ENCODE data around the gene SH3BGRL3. TPM values are rescaled to one million over a fixed set of nuclear protein-coding genes. Genes with fewer than 3 reads are reported as not detected.
A peak's percentile ranks its signal among the peaks of the same experiment; 100 is the strongest.

SH3BGRL3 gene
- total RNA-seq, 1 experiment from 2014 or later: 133 TPM

DNA sequence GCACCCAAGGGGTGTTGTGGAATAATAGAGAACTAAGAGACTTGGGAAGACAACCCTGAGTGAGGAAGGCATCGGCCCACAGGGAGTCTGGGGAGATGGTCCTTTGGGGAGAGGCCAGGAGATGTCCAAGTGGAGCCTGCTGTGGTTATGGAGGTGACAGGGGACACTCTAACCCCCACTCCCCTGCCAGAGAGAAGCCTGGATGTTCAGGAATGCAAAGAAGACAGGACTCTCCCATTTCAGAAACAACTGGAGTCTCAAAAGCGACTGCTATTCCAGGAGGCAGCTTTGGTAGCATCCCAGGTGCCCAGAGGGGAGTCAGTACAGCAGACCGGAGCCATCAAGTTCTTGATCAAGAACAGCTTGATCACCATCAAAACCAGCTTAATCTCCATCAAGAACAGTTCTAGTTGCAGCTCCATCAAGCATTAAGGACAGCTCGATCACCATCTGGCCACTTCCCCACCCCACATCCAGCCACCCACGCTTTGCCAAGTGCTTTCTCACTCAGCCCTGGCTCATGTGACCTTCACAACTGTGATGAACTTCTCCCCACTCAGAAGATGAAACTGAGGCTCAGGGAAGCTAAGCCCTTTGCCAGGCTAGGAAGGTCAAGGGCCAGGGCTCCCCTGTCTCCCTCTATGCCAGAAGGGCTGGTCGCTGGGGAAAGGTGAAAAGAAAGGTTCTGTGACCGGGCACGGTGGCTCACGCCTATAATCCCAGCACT lies 38.6 kb downstream of the SH3BGRL3 start:
- Mint-ChIP-seq H3K9me3 (ENCODE audit: unreplicated experiment) (no peaks in the 10 kb centered on the region), H3K36me3 (ENCODE audit: insufficient read depth, unreplicated experiment) (peaks cover 10% of the 10 kb centered on the region), H3K4me3 (ENCODE audit: unreplicated experiment) (no peak overlapping the region), H3K27ac (ENCODE audit: low read depth, unreplicated experiment) (no peak overlapping the region), H3K27me3 (ENCODE audit: insufficient read depth, unreplicated experiment) (no peaks in the 10 kb centered on the region), H3K4me1 (ENCODE audit: insufficient read depth, unreplicated experiment) (peaks cover 8% of the 10 kb centered on the region)
- no TSS peak for BruUV-seq (replicated peaks)
- TF ChIP-seq, protein P1, sequence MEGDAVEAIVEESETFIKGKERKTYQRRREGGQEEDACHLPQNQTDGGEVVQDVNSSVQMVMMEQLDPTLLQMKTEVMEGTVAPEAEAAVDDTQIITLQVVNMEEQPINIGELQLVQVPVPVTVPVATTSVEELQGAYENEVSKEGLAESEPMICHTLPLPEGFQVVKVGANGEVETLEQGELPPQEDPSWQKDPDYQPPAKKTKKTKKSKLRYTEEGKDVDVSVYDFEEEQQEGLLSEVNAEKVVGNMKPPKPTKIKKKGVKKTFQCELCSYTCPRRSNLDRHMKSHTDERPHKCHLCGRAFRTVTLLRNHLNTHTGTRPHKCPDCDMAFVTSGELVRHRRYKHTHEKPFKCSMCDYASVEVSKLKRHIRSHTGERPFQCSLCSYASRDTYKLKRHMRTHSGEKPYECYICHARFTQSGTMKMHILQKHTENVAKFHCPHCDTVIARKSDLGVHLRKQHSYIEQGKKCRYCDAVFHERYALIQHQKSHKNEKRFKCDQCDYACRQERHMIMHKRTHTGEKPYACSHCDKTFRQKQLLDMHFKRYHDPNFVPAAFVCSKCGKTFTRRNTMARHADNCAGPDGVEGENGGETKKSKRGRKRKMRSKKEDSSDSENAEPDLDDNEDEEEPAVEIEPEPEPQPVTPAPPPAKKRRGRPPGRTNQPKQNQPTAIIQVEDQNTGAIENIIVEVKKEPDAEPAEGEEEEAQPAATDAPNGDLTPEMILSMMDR (IDR thresholded peaks at IDR 0.05; ENCODE audit: unreplicated experiment): no peak
- ChIA-PET POLR2A (interaction anchor here (1.0 kb wide), 1 partner anchor 31 kb away, joined by 4 read pairs; no protein-coding TSS in a partner anchor), CTCF (interaction anchor here (0.6 to 1.4 kb wide), 7 partner anchors 13 to 171 kb away, joined by 3 to 10 read pairs (median 3); partner anchors contain the start of gene ZNF593)
- intact Hi-C loops (cut with micrococcal nuclease): loop anchor here (5.0 kb wide), 1 partner anchor 281 kb away; no protein-coding TSS in a partner anchor
- DNase-seq (ENCODE audit: unreplicated experiment): no peak

DNA sequence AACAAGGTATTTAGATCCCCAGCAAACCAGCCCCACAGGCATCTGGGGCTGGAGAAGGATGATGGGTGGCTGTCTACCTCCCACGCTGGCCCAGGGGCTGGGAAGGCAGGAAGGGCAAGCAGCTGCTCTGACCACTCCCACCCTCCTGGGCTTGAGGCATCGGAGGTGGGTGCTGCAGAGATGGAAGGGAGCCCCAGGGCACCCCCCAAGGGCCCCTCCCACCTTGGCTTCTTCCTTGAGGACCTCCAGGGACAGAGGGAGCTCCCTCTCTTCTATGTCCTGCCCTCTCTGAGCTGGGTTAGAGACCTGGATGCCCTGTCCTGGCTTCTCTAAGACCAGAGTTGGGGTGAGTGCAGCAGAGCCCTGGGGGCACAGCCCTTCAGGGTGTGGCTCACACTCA lies 41.0 kb downstream of the SH3BGRL3 start:
- no peaks in the 10 kb centered on the region for H3K27me3 Mint-ChIP-seq (ENCODE audit: insufficient read depth, unreplicated experiment)
- H3K4me3 Mint-ChIP-seq (ENCODE audit: unreplicated experiment): no peak overlapping the region
- no peaks in the 10 kb centered on the region for H3K9me3 Mint-ChIP-seq (ENCODE audit: unreplicated experiment)
- H3K4me1 Mint-ChIP-seq (ENCODE audit: insufficient read depth, unreplicated experiment): peaks cover 8% of the 10 kb centered on the region
- POLR2A ChIA-PET: interaction anchor here (1.0 to 3.3 kb wide), 2 partner anchors 44 to 210 kb away, joined by 3 to 24 read pairs; partner anchors contain the start of gene PDIK1L
- BruUV-seq (replicated peaks): no TSS peak
- no peak overlapping the region for H3K27ac Mint-ChIP-seq (ENCODE audit: low read depth, unreplicated experiment)
- intact Hi-C loops (cut with micrococcal nuclease): loop anchor here (1.0 to 5.0 kb wide), 6 partner anchors 36 to 152 kb away; partner anchors contain the start of genes CEP85 and ZNF593
- H3K36me3 Mint-ChIP-seq (ENCODE audit: insufficient read depth, unreplicated experiment): peaks cover 26% of the 10 kb centered on the region
- TF ChIP-seq, protein P1 (IDR thresholded peaks at IDR 0.05; ENCODE audit: unreplicated experiment): no peak
- CTCF ChIA-PET: interaction anchor here (0.7 to 4.4 kb wide), 14 partner anchors 10 to 176 kb away, joined by 3 to 51 read pairs (median 6); partner anchors contain the start of genes CEP85, CNKSR1 and SH3BGRL3
- DNase-seq (ENCODE audit: unreplicated experiment): no peak

DNA sequence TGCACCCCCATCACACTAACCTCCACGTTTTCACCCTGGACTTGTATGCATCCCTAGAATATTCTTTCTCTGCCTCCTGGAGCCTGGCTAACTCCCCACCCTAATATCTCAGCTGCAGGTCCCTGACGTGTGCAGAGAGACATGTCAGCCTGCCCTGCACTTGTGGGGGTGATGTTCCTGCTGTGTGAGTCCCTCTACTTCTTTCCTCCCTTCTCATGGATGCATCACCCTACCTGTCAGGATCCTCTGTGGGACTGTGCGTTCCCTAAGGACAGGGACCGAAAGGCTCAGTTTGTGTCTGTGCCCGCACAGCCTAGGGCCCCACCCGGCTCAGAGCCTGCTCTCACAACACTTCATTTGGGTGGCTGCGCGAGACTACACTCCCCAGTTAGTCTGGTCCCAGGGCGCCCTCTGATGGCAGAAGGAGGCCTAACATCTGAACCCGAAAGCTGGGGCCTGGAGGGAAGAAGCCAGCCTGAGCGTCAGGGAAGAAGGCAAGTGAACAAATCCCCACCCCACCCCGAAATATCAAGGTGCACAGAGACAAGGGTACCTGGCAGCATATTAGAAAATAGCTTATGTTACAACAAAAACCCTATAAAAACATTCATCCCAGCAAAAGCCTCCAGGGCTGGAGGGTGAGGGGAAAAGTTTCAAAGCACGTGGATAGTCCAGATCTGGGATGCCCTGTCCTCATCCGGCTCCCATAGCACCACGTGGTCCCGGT lies 41.6 kb downstream of the SH3BGRL3 start:
- POLR2A ChIA-PET: interaction anchor here (0.7 to 3.3 kb wide), 7 partner anchors 37 to 372 kb away, joined by 3 to 24 read pairs (median 3); partner anchors contain the start of genes CNKSR1 and PDIK1L
- DNase-seq (ENCODE audit: unreplicated experiment): peak; percentile 88
- no peaks in the 10 kb centered on the region for H3K27me3 Mint-ChIP-seq (ENCODE audit: insufficient read depth, unreplicated experiment)
- intact Hi-C loops (cut with micrococcal nuclease): loop anchor here (1.0 to 5.0 kb wide), 6 partner anchors 36 to 152 kb away; partner anchors contain the start of genes CEP85 and ZNF593
- peaks cover 8% of the 10 kb centered on the region for H3K4me1 Mint-ChIP-seq (ENCODE audit: insufficient read depth, unreplicated experiment)
- H3K4me3 Mint-ChIP-seq (ENCODE audit: unreplicated experiment): no peak overlapping the region
- peak overlapping the region; percentile 3 for H3K27ac Mint-ChIP-seq (ENCODE audit: low read depth, unreplicated experiment)
- TF ChIP-seq, protein P1 (IDR thresholded peaks at IDR 0.05; ENCODE audit: unreplicated experiment): peak; percentile 89
- CTCF ChIA-PET: interaction anchor here (0.6 to 4.4 kb wide), 36 partner anchors 9 to 283 kb away, joined by 3 to 51 read pairs (median 4); partner anchors contain the start of genes CEP85, CNKSR1 and SH3BGRL3
- H3K36me3 Mint-ChIP-seq (ENCODE audit: insufficient read depth, unreplicated experiment): peaks cover 26% of the 10 kb centered on the region
- BruUV-seq (replicated peaks): no TSS peak
- H3K9me3 Mint-ChIP-seq (ENCODE audit: unreplicated experiment): no peaks in the 10 kb centered on the region
